K562 (cell line): ENCODE results near the gene ATF7IP. TPM values are rescaled to one million over a fixed set of nuclear protein-coding genes. Genes with fewer than 3 reads are reported as not detected.

ENCODE experiments used
- ATAC-seq: fragments of 200-7000 bp; cut with Tn5 transposase; 3 replicates; pipeline ENCODE4 v1.9.1; 2020; ENCODE audit warnings: moderate library complexity
- BruUV-seq: library from RNA; stranded (reverse); fragments of 400-500 nt; replicated peaks from 2 replicates; lab custom pipeline; 2021; lab: Mats Ljungman, UMichigan
- CTCF ChIA-PET: fragments of 300-600 bp; formaldehyde crosslinking; extraction: SDS; loops from one replicate; lab custom pipeline; 2021; ENCODE audit warnings: low intra/inter-chr PET ratio; lab: Yijun Ruan, JAX
- POLR2A ChIA-PET: fragments of 300-600, 350-650 bp; sonication (Branson Sonifier 250); formaldehyde crosslinking; extraction: SDS; loops from one replicate; lab custom pipeline; 2021; ENCODE audit warnings: antibody characterized with exemption, inconsistent platforms; lab: Yijun Ruan, JAX
- DNase-seq, 4 experiments: peaks; one replicate each; pipeline versions ENCODE4 v3.0.0 to v3.0.0-alpha.2; 2011 to 2018; ENCODE audit warnings: low spot score in 3 of 4, mixed read lengths in 3 of 4; ENCODE audit errors: extremely low read depth in 1 of 4
- FAIRE-seq: peaks from 2 replicates; lab custom pipeline; 2011; peaks lifted over from hg19 to GRCh38; lab: Jason Lieb, UNC
- H2AFZ ChIP-seq: 2 replicates; pipeline ENCODE4 v1.6.0; 2011; ENCODE audit warnings: low read depth, low read length, control low read depth, inconsistent platforms
- H3K27ac ChIP-seq: fragments of 200-600 bp; 3 replicates; pipeline ENCODE4 v1.8.0; 2011; ENCODE audit warnings: low read depth, mild to moderate bottlenecking, control low read depth, inconsistent platforms, low read length, moderate library complexity, mixed read lengths; ENCODE audit errors: extremely low read depth
- H3K27me3 ChIP-seq, 2 experiments: fragments of 300-600 bp in 1 of 2; 2 replicates in 1 of 2; 3 replicates in 1 of 2; pipeline versions ENCODE4 v1.6.0 to v1.8.0; 2011; ENCODE audit warnings: inconsistent platforms in 2 of 2, low read length in 2 of 2, mild to moderate bottlenecking in 1 of 2, mixed read lengths in 1 of 2, moderate library complexity in 1 of 2; ENCODE audit not compliant: control insufficient read depth in 2 of 2, insufficient read depth in 2 of 2
- H3K36me3 ChIP-seq: fragments of 300-600 bp; 3 replicates; pipeline ENCODE4 v1.8.0; 2011; ENCODE audit warnings: mild to moderate bottlenecking, low read length, inconsistent platforms; ENCODE audit not compliant: control insufficient read depth, insufficient read depth
- H3K4me1 ChIP-seq, 2 experiments: fragments of 200-600 bp in 1 of 2; replicated peaks in 1 of 2; 2 replicates in 1 of 2; 3 replicates in 1 of 2; pipeline versions ENCODE4 v1.5.1 to v1.8.0; 2011; ENCODE audit warnings: inconsistent platforms in 2 of 2, low read length in 2 of 2, mild to moderate bottlenecking in 1 of 2, mixed read lengths in 1 of 2, moderate library complexity in 1 of 2; ENCODE audit not compliant: control insufficient read depth in 2 of 2, insufficient read depth in 2 of 2
- H3K4me2 ChIP-seq: 2 replicates; pipeline ENCODE4 v1.6.1; 2011; ENCODE audit warnings: low read length, control low read depth, inconsistent platforms, mixed read lengths; ENCODE audit not compliant: insufficient read depth
- H3K4me3 ChIP-seq: fragments of 200-600 bp; sonication (generic), shearing (Covaris generic); 2 replicates; pipeline ENCODE4 v1.5.1; 2016; ENCODE audit warnings: control low read depth, inconsistent platforms
- H3K79me2 ChIP-seq: fragments of 200-600 bp; 3 replicates; pipeline ENCODE4 v1.8.0; 2011; ENCODE audit warnings: low read length, inconsistent platforms; ENCODE audit not compliant: control insufficient read depth, insufficient read depth
- H3K9ac ChIP-seq, 2 experiments: 2 replicates each; pipeline versions ENCODE4 v1.6.0 to v1.6.1; 2011; ENCODE audit warnings: low read depth in 2 of 2, low read length in 2 of 2, control low read depth in 1 of 2, inconsistent platforms in 1 of 2, mild to moderate bottlenecking in 1 of 2, mixed read lengths in 1 of 2; ENCODE audit not compliant: insufficient read depth in 1 of 2
- H3K9me1 ChIP-seq: one replicate; pipeline ENCODE4 v1.6.0; 2011; ENCODE audit warnings: inconsistent platforms, mild to moderate bottlenecking, low read length, moderate library complexity; ENCODE audit not compliant: control insufficient read depth, insufficient read depth
- H3K9me3 ChIP-seq: replicated peaks from 2 replicates; pipeline ENCODE4 v1.5.1; 2011; ENCODE audit warnings: low read depth, low read length, inconsistent platforms; ENCODE audit not compliant: control insufficient read depth, insufficient read depth
- H4K20me1 ChIP-seq: replicated peaks from 2 replicates; pipeline ENCODE4 v1.6.1; 2011; ENCODE audit warnings: low read length, inconsistent platforms, mixed read lengths; ENCODE audit not compliant: control insufficient read depth, insufficient read depth
- EWSR1 ChIP-seq: fragments of 450-650 bp; IDR thresholded peaks from 2 replicates; pipeline ENCODE4 v1.6.1; 2018; ENCODE audit warnings: borderline replicate concordance, mild to moderate bottlenecking, low read depth, moderate library complexity; ENCODE audit not compliant: partially characterized antibody
- NR2C2 ChIP-seq, 2 experiments: fragments of 200-800 bp in 1 of 2; sonication (Bioruptor generic) in 1 of 2; sonication (generic) in 1 of 2; formaldehyde crosslinking in 1 of 2; IDR thresholded peaks; 2 replicates each; pipeline versions ENCODE4 v1.6.1 to v1.8.0; 2016 to 2022; ENCODE audit warnings: mild to moderate bottlenecking in 1 of 2, missing compliant biosample characterization in 1 of 2, missing genetic modification characterization in 1 of 2, missing genetic modification reagents in 1 of 2
- SETDB1 ChIP-seq: IDR thresholded peaks from one replicate; pipeline ENCODE4 v1.6.1; 2012; ENCODE audit warnings: low read length, control low read depth, inconsistent platforms
- TCFL5 ChIP-seq: fragments of 250-450 bp; sonication (Bioruptor Pico); conservative IDR thresholded peaks from 2 replicates; pipeline ENCODE4 v1.6.1; 2021; ENCODE audit warnings: mild to moderate bottlenecking, moderate library complexity, matching md5 sums
- ZNF57 ChIP-seq: fragments of 450-650 bp; formaldehyde crosslinking; IDR thresholded peaks from 2 replicates; pipeline ENCODE4 v1.4.0; 2020; ENCODE audit warnings: mild to moderate bottlenecking, moderate library complexity
- WGBS: fragments of 100-300 bp; shearing (Covaris generic); methylation state at CpG from one replicate; pipeline ENCODE4 v1.1.6; 2016; ENCODE audit warnings: low coverage, mixed read lengths; ENCODE audit not compliant: insufficient coverage; ENCODE audit errors: missing lambda C conversion rate; 5-methylcytosine and 5-hydroxymethylcytosine counted together
- in situ Hi-C: fragments of 300-500 bp; cut with MboI; formaldehyde crosslinking; loops from 4 replicates; pipeline ENCODE4 v1.15.0; 2018; ENCODE audit warnings: inconsistent platforms, mixed read lengths
- intact Hi-C: fragments of 100-400 bp; cut with micrococcal nuclease; formaldehyde crosslinking; loops from 2 replicates; pipeline ENCODE4 v1.14.2; 2022
- polyA plus RNA-seq, 8 experiments: library from polyadenylated mRNA; depleted of rRNA in 4 of 8; stranded (reverse) in 5 of 8; unstranded in 3 of 8; fragments of >200 nt; fragmentation: Nextera tagmentation in 2 of 8; fragmentation: Illumina TruSeq in 1 of 8; extraction: Ambion mirVana in 2 of 8; extraction: Trizol in 1 of 8; gene quantifications; 2 replicates each; pipeline versions ENCODE4 v1.2.1 to v1.2.3, GENCODE V29; 2011 to 2014; ENCODE audit warnings: inconsistent platforms in 1 of 8, missing spikeins in 1 of 8
- total RNA-seq, 7 experiments: library from RNA; depleted of rRNA in 6 of 7; stranded (reverse); fragments of >200 nt in 6 of 7; fragmentation: Illumina TruSeq in 2 of 7; extraction: Trizol in 2 of 7; gene quantifications; 2 replicates each; pipeline versions ENCODE4 v1.2.1 to v1.2.3, GENCODE V29; 2011 to 2021; ENCODE audit warnings: low replicate concordance in 1 of 7

The ATF7IP gene
- total and polyA plus RNA-seq, 9 of the 15 experiments (the other 6 are each of a cell fraction or from before 2014, with no cell fraction given): 2.8 to 27.1 (median 11.0) TPM

DNA sequence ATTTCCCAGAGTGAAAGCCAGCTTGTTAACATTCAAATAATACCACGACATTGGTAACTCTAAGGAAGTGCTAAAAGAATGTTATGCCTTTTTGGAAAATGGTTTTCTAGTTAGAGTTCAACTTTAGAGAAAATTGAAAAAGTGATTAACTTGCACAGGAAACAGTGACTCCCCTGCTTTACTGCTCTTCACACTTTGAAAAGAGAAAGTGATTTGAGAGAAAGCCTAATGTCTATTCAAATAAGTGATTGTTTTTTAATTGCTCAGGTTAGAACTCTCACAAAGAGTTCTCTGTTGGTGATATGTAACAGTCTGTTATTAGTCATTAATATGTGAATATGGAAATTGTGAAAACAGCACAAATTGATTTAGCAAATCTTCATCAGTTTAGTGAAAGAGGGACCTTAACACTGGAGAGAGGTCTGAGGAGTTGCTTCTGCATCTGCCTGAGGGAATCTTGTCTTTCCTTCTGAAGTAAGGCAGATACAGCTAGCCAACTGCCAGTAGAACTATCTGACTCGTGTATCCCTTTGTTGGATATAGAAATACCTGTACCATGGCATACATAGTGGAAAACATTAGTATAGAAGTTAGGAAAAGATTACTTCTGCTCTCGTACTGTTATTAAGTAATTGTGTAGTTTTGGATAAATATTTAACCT is 25.5 kb downstream of the ATF7IP start (continued):
- TF ChIP-seq SETDB1 (no peak), TCFL5 (CRISPR knock-in tag) (no peak)

DNA sequence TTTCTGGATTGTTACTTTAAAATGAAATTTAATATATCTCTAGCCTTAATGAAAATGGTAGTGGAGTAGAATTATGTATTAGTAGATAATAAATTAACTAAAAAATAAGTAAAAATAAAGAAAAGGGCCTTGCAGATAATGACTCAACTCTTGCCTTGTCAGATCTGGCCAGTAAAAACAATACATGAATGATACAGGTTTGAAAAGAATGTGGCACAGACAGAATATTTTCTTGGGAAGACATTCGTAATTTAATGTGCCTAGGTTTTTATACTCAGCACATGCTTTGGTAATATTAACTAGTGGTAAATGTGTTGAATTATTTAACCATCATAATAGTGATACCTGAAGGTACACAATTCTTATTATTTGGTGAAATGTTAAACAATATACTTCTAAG is 28.3 kb downstream of the ATF7IP start:
- Histone ChIP-seq H3K4me2 (peak overlapping the region; percentile 21; the same call in 1 of the 2 replicates), H3K9me3 (no peaks in the 10 kb centered on the region), H3K9ac (peak overlapping the region in 1 of 2 experiments; percentile 74; a peak in 2 of 4 replicates), H3K79me2 (peaks cover 94% of the 10 kb centered on the region), H3K4me1 (peaks cover 0 to 5% of the 10 kb centered on the region in 2 experiments; a peak in 2 of 5 replicates), H3K9me1 (no peaks in the 10 kb centered on the region), H3K27ac (peak overlapping the region; percentile 82; the same call in 2 of the 3 replicates), H3K36me3 (peaks cover 8% of the 10 kb centered on the region; the same call in 1 of the 3 replicates), H3K27me3 (no peaks in the 10 kb centered on the region), H4K20me1 (no peaks in the 10 kb centered on the region), H3K4me3 (no peak overlapping the region), H2AFZ (no peak overlapping the region)
- ChIA-PET POLR2A (interaction anchor here (1.0 to 3.2 kb wide), 3 partner anchors 9 to 136 kb away, joined by 3 to 16 read pairs (median 10); partner anchors contain the start of gene ATF7IP), CTCF (no interaction called here)
- BruUV-seq: no TSS peak
- TF ChIP-seq EWSR1 (no peak), ZNF57 (CRISPR knock-in tag) (no peak), NR2C2 (CRISPR knock-in tag; IDR thresholded peaks at IDR 0.05) (no peak), NR2C2 (tag; IDR thresholded peaks at IDR 0.05) (0 out of 2 replicates have a peak, but pooled peaks have one; percentile 10)
- no peak for ATAC-seq
- in situ Hi-C loops (no loop called here), intact Hi-C loops (loop anchor here (1.0 kb wide), 2 partner anchors 8 to 135 kb away; no protein-coding TSS in a partner anchor)
- WGBS: 20% methylated on average over 1 of the region's 1 CpG
- DNase-seq: no peak
- FAIRE-seq: no peak
